SK-N-SH (cell line): ENCODE results near the gene PIEZO2.

Source experiments
- CHD2 ChIP-seq: fragments of 150-350 bp; IDR thresholded peaks from 2 replicates; pipeline ENCODE4 v1.6.1; 2018; ENCODE audit warnings: low read length; ENCODE audit not compliant: partially characterized antibody
- NRF1 ChIP-seq: IDR thresholded peaks from 2 replicates; pipeline ENCODE4 v1.6.1; 2012; ENCODE audit warnings: low read depth, mild to moderate bottlenecking, low read length
- RAD21 ChIP-seq: IDR thresholded peaks from 2 replicates; pipeline ENCODE4 v1.6.1; 2012; ENCODE audit warnings: mild to moderate bottlenecking, low read length
- RCOR1 ChIP-seq: fragments of 150-350 bp; IDR thresholded peaks from 2 replicates; pipeline ENCODE4 v1.6.1; 2017; ENCODE audit warnings: antibody characterized with exemption, low read length
- SIN3A ChIP-seq: IDR thresholded peaks from 2 replicates; pipeline ENCODE4 v1.6.1; 2012; ENCODE audit warnings: low read depth, mild to moderate bottlenecking, low read length, moderate library complexity, borderline replicate concordance
- SMC3 ChIP-seq: IDR thresholded peaks from 2 replicates; pipeline ENCODE4 v1.6.1; 2012; ENCODE audit warnings: low read depth, low read length, improper control_type of control experiment
- TAF1 ChIP-seq: IDR thresholded peaks from 2 replicates; pipeline ENCODE4 v1.6.1; 2012; ENCODE audit warnings: low read depth, mild to moderate bottlenecking, low read length, moderate library complexity, borderline replicate concordance
- TF ChIP-seq, protein P1 (sequence below): fragments of 200-600 bp; sonication (generic); IDR thresholded peaks from 2 replicates; pipeline ENCODE4 v1.6.1; 2017; ENCODE audit warnings: antibody characterized with exemption, mild to moderate bottlenecking, moderate library complexity
- TF ChIP-seq, protein P2 (sequence below): IDR thresholded peaks from 2 replicates; pipeline ENCODE4 v1.6.1; 2012; ENCODE audit warnings: mild to moderate bottlenecking, low read depth, low read length, moderate library complexity

GRCh38 chr18:10838553-10838952 is 310.8 kb downstream of the PIEZO2 start:
- TF ChIP-seq, protein P1, sequence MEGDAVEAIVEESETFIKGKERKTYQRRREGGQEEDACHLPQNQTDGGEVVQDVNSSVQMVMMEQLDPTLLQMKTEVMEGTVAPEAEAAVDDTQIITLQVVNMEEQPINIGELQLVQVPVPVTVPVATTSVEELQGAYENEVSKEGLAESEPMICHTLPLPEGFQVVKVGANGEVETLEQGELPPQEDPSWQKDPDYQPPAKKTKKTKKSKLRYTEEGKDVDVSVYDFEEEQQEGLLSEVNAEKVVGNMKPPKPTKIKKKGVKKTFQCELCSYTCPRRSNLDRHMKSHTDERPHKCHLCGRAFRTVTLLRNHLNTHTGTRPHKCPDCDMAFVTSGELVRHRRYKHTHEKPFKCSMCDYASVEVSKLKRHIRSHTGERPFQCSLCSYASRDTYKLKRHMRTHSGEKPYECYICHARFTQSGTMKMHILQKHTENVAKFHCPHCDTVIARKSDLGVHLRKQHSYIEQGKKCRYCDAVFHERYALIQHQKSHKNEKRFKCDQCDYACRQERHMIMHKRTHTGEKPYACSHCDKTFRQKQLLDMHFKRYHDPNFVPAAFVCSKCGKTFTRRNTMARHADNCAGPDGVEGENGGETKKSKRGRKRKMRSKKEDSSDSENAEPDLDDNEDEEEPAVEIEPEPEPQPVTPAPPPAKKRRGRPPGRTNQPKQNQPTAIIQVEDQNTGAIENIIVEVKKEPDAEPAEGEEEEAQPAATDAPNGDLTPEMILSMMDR, result no peak
- no peak for TF ChIP-seq NRF1
- no peak for TF ChIP-seq SIN3A
- TF ChIP-seq TAF1, result no peak
- no peak for TF ChIP-seq RAD21
- TF ChIP-seq, protein P2, sequence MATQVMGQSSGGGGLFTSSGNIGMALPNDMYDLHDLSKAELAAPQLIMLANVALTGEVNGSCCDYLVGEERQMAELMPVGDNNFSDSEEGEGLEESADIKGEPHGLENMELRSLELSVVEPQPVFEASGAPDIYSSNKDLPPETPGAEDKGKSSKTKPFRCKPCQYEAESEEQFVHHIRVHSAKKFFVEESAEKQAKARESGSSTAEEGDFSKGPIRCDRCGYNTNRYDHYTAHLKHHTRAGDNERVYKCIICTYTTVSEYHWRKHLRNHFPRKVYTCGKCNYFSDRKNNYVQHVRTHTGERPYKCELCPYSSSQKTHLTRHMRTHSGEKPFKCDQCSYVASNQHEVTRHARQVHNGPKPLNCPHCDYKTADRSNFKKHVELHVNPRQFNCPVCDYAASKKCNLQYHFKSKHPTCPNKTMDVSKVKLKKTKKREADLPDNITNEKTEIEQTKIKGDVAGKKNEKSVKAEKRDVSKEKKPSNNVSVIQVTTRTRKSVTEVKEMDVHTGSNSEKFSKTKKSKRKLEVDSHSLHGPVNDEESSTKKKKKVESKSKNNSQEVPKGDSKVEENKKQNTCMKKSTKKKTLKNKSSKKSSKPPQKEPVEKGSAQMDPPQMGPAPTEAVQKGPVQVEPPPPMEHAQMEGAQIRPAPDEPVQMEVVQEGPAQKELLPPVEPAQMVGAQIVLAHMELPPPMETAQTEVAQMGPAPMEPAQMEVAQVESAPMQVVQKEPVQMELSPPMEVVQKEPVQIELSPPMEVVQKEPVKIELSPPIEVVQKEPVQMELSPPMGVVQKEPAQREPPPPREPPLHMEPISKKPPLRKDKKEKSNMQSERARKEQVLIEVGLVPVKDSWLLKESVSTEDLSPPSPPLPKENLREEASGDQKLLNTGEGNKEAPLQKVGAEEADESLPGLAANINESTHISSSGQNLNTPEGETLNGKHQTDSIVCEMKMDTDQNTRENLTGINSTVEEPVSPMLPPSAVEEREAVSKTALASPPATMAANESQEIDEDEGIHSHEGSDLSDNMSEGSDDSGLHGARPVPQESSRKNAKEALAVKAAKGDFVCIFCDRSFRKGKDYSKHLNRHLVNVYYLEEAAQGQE, result no peak
- no peak for TF ChIP-seq CHD2
- no peak for TF ChIP-seq RCOR1
- TF ChIP-seq SMC3, result no peak
